ENCODE results near the gene TRIML2. TPM values are rescaled to one million over a fixed set of nuclear protein-coding genes. Genes with fewer than 3 reads are reported as not detected.

TRIML2 gene
- total RNA-seq, 3 donors from 2014 or later = not detected

DNA sequence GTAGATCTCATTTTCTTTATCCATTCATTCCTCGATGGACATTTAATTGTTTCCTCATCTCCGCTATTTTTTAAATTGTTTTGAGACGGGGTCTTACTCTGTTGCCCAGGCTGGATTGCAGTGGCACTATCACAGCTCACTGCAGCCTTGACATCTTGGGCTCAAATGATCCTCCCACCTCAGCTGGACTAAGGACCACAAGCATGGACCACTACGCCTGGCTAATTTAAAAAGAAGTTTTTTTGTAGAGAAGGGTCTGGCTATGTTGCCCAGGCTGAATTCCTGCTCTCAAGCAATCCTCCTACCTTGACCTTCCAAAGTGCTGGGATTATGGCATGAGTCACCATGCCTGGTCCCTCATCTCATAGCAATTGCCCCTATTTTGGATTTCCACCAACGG, 22.8 kb upstream of the TRIML2 start:
- no peaks in the 10 kb centered on the region for H3K36me3 ChIP-seq (ENCODE audit: low read depth)
- intact Hi-C loops (cut with DNase I, micrococcal nuclease) = no loop called here
- no peak overlapping the region for H3K4me3 ChIP-seq
- no peaks in the 10 kb centered on the region for H3K4me1 ChIP-seq (ENCODE audit: low read depth)
- TF ChIP-seq, protein P1, sequence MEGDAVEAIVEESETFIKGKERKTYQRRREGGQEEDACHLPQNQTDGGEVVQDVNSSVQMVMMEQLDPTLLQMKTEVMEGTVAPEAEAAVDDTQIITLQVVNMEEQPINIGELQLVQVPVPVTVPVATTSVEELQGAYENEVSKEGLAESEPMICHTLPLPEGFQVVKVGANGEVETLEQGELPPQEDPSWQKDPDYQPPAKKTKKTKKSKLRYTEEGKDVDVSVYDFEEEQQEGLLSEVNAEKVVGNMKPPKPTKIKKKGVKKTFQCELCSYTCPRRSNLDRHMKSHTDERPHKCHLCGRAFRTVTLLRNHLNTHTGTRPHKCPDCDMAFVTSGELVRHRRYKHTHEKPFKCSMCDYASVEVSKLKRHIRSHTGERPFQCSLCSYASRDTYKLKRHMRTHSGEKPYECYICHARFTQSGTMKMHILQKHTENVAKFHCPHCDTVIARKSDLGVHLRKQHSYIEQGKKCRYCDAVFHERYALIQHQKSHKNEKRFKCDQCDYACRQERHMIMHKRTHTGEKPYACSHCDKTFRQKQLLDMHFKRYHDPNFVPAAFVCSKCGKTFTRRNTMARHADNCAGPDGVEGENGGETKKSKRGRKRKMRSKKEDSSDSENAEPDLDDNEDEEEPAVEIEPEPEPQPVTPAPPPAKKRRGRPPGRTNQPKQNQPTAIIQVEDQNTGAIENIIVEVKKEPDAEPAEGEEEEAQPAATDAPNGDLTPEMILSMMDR (IDR thresholded peaks at IDR 0.05) = no peak
- H3K9me3 ChIP-seq = no peaks in the 10 kb centered on the region
- ATAC-seq (no peak), DNase-seq (no peak)

- no peak for ATAC-seq
- TF ChIP-seq, protein P1 (IDR thresholded peaks at IDR 0.05) = no peak
- no peak for DNase-seq
- Histone ChIP-seq H3K9me3 (no peaks in the 10 kb centered on the region), H3K4me3 (no peak overlapping the region), H3K4me1 (ENCODE audit: low read depth) (no peaks in the 10 kb centered on the region), H3K36me3 (ENCODE audit: low read depth) (no peaks in the 10 kb centered on the region)
- intact Hi-C loops (cut with DNase I, micrococcal nuclease) = no loop called here
Observed at GRCh38 chr4:188130355-188130754, 21.0 kb upstream of the TRIML2 start.

DNA sequence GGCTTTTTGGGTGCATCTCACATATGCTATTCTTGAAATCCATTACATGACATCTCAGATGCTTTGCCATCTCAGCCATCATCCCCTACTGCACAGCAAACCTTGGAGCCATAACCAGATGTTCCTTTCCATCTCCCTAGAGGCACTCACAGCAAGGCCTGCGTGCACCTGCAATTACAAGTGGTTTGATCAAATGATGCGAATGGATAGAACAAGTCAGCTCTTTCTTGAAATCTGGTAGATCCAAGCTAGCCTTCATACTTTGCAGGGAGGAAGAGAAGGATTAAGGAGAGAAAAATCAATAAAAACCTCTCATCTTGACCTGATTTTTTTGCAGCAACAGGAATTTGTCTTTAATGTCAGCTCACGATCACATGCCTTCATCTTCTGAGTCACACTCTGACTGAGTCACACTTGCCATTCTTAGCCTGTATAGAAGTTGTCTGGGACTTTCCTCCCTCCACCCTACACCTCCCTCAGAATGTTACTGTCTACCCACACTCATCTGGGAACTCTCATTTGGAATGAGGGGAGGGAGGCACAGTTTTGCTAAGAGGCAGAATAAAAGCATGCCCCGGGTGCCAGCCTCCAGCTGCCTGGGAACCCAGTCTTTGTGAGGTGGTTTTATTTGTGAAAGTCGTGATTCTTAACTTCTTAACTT, 17.9 kb upstream of the TRIML2 start:
- intact Hi-C loops (cut with DNase I, micrococcal nuclease) = no loop called here
- Histone ChIP-seq H3K9me3 (no peaks in the 10 kb centered on the region), H3K4me1 (ENCODE audit: low read depth) (no peaks in the 10 kb centered on the region), H3K4me3 (no peak overlapping the region), H3K36me3 (ENCODE audit: low read depth) (no peaks in the 10 kb centered on the region)
- ATAC-seq (no peak), DNase-seq (no peak)
- TF ChIP-seq, protein P1 (IDR thresholded peaks at IDR 0.05) = no peak

DNA sequence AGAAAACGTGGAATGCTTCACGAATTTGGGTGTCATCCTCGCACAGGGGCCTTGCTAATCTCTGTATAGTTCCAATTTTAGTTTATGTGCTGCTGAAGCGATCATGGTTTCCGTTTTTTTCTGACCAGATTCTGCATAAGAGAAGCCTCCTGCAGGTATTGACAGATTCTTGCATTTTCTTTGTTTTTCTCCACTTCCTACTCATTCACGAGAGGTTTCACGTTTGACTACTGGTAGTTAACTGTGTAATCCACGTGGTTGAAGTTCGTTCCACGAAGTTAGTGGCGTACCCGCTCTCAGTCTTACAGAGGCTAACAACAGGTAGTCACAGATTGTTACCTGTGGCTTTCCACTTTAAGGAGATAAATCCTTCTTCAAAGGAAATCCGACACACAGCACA, 12.1 kb upstream of the TRIML2 start:
- ATAC-seq (no peak), DNase-seq (no peak)
- intact Hi-C loops (cut with DNase I, micrococcal nuclease) = no loop called here
- Histone ChIP-seq H3K36me3 (ENCODE audit: low read depth) (no peaks in the 10 kb centered on the region), H3K4me1 (ENCODE audit: low read depth) (no peaks in the 10 kb centered on the region), H3K9me3 (no peaks in the 10 kb centered on the region), H3K4me3 (no peak overlapping the region)
- TF ChIP-seq, protein P1 (IDR thresholded peaks at IDR 0.05) = no peak

DNA sequence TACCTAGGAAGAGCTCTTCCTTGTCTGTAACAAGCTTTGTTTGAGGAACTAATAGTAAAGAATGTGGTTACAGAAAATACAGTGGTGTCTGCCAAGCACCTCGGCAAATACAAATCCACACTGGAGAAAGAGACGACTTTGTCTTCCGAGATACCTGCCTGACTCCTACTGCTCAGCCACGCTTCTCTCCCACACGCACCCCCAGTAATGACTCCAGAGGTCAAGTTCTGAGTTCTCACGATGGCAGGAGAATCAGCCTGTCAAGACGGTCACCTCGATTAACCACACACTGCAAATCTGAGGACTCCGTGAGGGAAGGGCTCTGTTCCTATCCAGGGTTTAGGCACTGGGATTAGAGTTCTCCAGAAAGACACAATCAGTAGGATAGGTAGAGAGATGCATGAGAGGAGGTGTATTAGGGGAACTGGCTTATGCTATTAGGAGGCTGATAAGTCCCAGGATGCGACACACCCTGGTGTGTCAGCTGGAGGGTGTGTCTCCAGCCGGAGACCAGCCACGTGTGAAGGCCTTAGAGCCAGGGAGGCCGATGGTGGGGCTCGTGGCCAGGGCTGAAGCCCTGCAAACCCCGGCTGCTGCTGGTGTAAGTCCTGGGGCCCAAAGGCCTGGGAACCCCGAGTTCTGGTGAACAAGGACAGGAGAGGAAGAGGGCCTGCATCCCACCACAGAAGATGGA, 8.4 kb upstream of the TRIML2 start:
- Histone ChIP-seq H3K4me3 (no peak overlapping the region), H3K9me3 (no peaks in the 10 kb centered on the region), H3K36me3 (ENCODE audit: low read depth) (no peaks in the 10 kb centered on the region), H3K4me1 (ENCODE audit: low read depth) (no peaks in the 10 kb centered on the region)
- TF ChIP-seq, protein P1 (IDR thresholded peaks at IDR 0.05) = no peak
- no peak for ATAC-seq
- DNase-seq = no peak
- intact Hi-C loops (cut with DNase I, micrococcal nuclease) = no loop called here
